Activated naive CD8-positive, alpha-beta T cell treated with anti-CD3 and anti-CD28 coated beads, Interleukin-2, amount 10 ng/mL, durations not matched to agents 7 days and 5 days (primary cell): Measurements from ENCODE around the gene CSNK1E. TPM values are rescaled to one million over a fixed set of nuclear protein-coding genes. Genes with fewer than 3 reads are reported as not detected.
"Not testable (repeated sequence)": the region's sequence is repeated elsewhere in the genome, so short reads cannot be mapped to it uniquely, and the experiment has no call there.

ENCODE experiments used
- ATAC-seq: fragments of 150-1000 bp; cut with Tn5 transposase; one replicate; pipeline ENCODE4 v1.10.0; 2021; ENCODE audit warnings: low read depth, moderate library complexity
- POLR2A ChIA-PET: fragments of 350-600 bp; sonication (Branson Sonifier 250); formaldehyde crosslinking; loops from one replicate; lab custom pipeline; 2021; ENCODE audit warnings: antibody characterized with exemption; lab: Charles Lee
- DNase-seq: peaks from one replicate; pipeline ENCODE4 v3.0.0; 2021
- H3K27ac Mint-ChIP-seq: one replicate; pipeline ENCODE4 v1.8.0; 2022; ENCODE audit warnings: mild to moderate bottlenecking, mixed read lengths
- H3K27me3 Mint-ChIP-seq: one replicate; pipeline ENCODE4 v1.8.0; 2022; ENCODE audit warnings: mild to moderate bottlenecking, moderate library complexity, mixed read lengths
- H3K36me3 Mint-ChIP-seq: one replicate; pipeline ENCODE4 v1.8.0; 2021; ENCODE audit warnings: mild to moderate bottlenecking, mixed read lengths
- H3K4me1 Mint-ChIP-seq: one replicate; pipeline ENCODE4 v1.8.0; 2021; ENCODE audit warnings: mixed read lengths
- H3K4me3 Mint-ChIP-seq: one replicate; pipeline ENCODE4 v1.8.0; 2022; ENCODE audit warnings: mild to moderate bottlenecking, moderate library complexity, mixed read lengths
- H3K9me3 Mint-ChIP-seq: one replicate; pipeline ENCODE4 v1.8.0; 2021; ENCODE audit warnings: mixed read lengths
- total RNA-seq, 2 experiments: library from RNA; stranded (reverse); gene quantifications; one replicate each; pipeline ENCODE4 v1.2.3, GENCODE V29; 2021

The CSNK1E gene
- total RNA-seq: 10 to 100 TPM; 98.5 to 99.3 TPM

DNA sequence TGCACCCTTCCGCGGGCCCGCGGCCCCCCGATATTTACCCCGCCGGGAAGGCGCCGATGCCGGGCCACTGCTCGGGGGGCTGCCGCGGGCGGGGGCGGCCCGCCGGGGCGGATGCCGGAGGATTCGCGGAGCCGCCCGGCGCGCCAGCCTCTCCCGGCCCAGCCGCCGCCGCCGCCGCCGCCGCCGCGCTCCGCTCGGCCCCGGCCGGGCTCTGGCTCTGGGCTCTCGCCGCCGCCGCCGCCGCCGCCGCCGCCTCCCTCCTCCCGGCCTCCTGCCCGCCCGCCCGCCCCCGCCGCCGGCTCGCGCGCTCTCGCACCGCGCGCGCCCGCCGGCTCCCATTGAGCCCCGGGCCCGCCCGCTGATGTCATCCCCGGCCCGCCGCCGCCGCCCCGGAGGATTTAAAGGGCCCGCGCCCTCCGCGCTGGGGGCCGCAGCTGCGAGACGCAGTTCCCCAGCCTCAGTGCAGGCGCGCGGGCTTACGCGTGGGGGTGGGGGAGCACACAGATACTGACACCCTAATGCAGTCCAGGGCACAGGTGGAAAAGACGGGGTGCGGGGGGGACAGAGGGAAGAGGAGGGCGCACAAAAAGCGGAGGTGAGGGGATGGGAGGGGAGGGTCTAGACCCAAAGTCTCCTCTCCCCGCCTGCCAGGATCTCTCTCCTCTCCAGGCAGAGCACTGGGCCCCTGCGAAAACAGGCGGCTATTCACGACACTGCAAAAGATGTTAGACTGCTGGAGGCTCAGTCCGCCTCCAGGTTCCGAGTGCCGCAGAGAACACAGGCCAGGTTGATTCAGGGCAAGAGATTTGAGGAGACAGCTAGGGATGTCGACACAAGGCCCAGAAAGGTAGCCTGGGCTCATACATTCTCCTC lies at the start of gene CSNK1E:
Gene CSNK1E (minus strand): TSS at position 312 of the 873 bp plus-strand sequence. CDS start 3,276 bp downstream, outside the sequence.
- Mint-ChIP-seq H3K27me3 (no peaks in the 10 kb centered on the region), H3K27ac (peak within 1 kb of the TSS; percentile 91), H3K4me3 (peak within 1 kb of the TSS; percentile 90), H3K9me3 (no peaks in the 10 kb centered on the region), H3K36me3 (no peaks in the 10 kb centered on the region), H3K4me1 (peaks cover 29% of the 10 kb centered on the region)
- DNase-seq (peak; percentile 83), ATAC-seq (peak; percentile 64)
- POLR2A ChIA-PET: interaction anchor here (0.9 to 1.0 kb wide), 3 partner anchors 13 to 59 kb away, joined by 3 read pairs; partner anchors contain the start of gene TMEM184B

DNA sequence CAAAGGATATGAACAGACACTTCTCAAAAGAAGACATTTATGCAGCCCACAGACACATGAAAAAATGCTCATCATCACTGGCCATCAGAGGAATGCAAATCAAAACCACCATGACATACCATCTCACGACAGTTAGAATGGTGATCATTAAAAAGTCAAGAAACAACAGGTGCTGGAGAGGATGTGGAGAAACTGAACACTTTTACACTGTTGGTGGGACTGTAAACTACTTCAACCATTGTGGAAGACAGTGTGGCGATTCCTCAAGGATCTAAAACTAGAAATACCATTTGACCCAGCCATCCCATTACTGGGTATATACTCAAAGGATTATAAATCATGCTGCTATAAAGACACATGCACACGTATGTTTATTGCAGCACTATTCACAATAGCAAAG lies 48.6 kb upstream of the CSNK1E start:
- H3K27ac Mint-ChIP-seq, DNase-seq, H3K9me3 Mint-ChIP-seq, POLR2A ChIA-PET, H3K4me3 Mint-ChIP-seq, H3K36me3 Mint-ChIP-seq, H3K27me3 Mint-ChIP-seq, H3K4me1 Mint-ChIP-seq, ATAC-seq: not testable (repeated sequence)

DNA sequence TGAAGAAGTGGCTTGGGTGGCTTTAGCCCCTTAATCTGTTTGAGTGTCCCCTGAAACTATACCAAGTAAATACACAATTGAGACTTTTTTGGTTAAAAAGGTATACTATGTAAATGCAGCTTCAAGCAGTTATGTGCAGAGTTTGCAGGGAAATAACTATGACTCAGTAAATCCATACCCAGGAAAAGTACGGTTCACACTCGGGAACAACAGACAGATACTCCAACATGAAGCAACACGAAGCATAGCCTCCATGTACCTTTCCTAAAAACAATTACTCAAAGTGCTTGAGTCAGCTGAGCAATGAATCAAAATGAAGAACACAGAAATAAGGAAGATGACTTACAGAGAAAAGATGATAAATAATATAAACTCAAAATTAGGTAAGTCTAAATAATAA lies 47.9 kb upstream of the CSNK1E start:
- H3K4me3 Mint-ChIP-seq, H3K9me3 Mint-ChIP-seq, POLR2A ChIA-PET, ATAC-seq, H3K27me3 Mint-ChIP-seq, H3K27ac Mint-ChIP-seq, H3K36me3 Mint-ChIP-seq, H3K4me1 Mint-ChIP-seq, DNase-seq: not testable (repeated sequence)

DNA sequence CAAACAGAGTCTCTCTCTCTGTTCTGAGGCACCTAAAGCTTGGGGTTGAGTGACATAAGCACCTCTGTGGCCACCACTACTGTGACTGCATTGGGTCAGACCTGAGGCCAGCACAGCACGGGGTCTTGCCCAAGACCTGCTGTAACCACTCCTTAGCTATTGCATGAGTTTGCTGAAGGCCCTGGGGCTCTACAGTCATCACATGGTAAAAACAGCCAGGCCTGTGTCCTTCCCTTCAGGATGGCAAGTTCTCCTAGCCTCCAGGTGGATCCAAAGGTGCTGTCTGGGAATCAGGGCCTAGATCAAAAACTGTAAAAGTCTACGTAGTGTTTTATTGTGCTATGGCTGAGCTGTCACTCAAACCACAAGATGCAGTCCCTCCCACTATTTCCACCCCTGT lies 43.3 kb upstream of the CSNK1E start:
- not testable (repeated sequence) for H3K4me1 Mint-ChIP-seq, H3K4me3 Mint-ChIP-seq, H3K27me3 Mint-ChIP-seq

DNA sequence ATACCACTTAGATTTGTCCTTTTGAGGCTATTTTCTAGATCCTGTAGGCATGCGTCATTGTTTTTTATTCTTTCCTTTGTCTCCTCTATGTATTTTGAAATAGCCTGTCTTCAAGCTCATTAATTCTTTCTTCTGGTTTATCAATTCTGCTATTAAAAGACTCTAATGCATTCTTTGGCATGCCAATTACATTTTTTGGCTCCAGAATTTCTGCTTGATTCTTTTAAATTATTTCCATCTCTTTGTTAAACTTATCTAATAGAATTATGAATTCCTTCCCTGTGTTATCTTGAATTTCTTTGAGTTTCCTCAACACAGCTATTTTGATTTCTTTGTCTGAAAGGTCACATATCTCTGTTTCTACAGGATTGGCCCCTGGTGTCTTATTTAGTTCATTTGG lies 42.6 kb upstream of the CSNK1E start:
- H3K9me3 Mint-ChIP-seq, H3K36me3 Mint-ChIP-seq, H3K4me3 Mint-ChIP-seq, POLR2A ChIA-PET, ATAC-seq, H3K4me1 Mint-ChIP-seq, DNase-seq, H3K27ac Mint-ChIP-seq, H3K27me3 Mint-ChIP-seq: not testable (repeated sequence)

More for the DNA sequence above, 43.3 kb upstream of the CSNK1E start:
- DNase-seq, ATAC-seq, H3K9me3 Mint-ChIP-seq, POLR2A ChIA-PET, H3K36me3 Mint-ChIP-seq, H3K27ac Mint-ChIP-seq: not testable (repeated sequence)

DNA sequence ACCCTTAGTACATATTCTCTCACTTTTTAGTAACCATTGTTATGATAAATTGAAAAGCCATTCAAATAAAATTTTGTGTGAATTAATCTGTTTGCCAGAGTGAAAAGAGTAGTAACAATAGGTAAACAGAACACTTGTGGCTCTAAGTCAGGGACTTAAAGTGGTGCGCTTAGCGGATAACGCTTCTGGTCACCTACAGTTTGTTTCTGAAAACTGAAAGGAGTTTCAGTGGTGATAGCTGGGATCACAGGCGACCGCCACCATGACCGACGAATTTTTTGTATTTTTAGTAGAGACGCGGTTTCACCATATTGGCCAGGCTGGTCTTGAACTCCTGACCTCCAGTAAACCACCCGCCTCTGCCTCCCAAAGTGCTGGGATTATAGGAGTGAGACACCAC lies 40.7 kb upstream of the CSNK1E start:
- H3K27ac Mint-ChIP-seq, H3K36me3 Mint-ChIP-seq, H3K4me3 Mint-ChIP-seq, DNase-seq, H3K9me3 Mint-ChIP-seq, ATAC-seq, POLR2A ChIA-PET, H3K27me3 Mint-ChIP-seq, H3K4me1 Mint-ChIP-seq: not testable (repeated sequence)

DNA sequence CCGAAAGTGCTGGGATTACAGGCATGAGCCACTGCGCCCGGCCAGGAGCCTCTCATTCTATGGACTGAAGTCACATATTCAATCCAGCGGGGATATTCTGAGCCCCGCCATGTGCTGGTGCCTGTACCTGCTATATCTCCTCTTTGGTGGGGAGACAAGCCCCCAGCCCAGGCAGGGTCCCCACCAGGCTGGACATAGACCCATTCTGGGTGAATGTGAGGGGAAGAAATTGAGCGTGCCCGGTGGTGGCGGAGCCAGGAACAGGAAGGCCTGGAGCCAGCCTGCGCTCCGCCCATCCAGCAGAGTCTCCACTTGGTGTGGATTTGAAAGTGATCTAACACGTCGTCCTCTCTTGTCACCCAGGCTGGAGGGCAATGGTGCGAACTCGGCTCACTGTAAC lies 38.0 kb upstream of the CSNK1E start:
- Mint-ChIP-seq H3K27ac (no peak overlapping the region), H3K4me3 (no peak overlapping the region), H3K36me3 (peaks cover 1% of the 10 kb centered on the region), H3K27me3 (no peaks in the 10 kb centered on the region), H3K4me1 (no peaks in the 10 kb centered on the region), H3K9me3 (no peaks in the 10 kb centered on the region)
- DNase-seq (peak; percentile 21), ATAC-seq (no peak)
- POLR2A ChIA-PET: no interaction called here

DNA sequence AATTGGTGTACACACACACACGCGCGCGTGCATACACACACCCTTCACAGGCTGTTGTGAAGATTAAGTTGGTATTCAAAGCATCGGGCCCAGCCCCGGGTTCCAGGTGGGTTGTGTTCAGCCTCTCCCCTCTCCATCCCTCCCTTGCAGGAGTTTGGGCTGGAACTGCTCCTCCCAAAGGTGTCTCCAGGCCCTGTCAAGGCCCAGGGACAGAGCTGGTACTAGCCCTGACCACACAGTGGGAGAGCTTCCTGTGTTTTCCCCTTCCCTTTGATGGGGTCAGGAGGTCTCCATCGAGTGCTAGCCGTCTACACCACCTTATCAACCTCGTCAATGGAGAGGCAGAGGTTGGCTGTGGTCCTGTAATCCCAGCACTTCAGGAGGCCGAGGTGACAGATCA lies 36.5 kb upstream of the CSNK1E start:
- POLR2A ChIA-PET: no interaction called here
- Mint-ChIP-seq H3K27me3 (no peaks in the 10 kb centered on the region), H3K36me3 (no peaks in the 10 kb centered on the region), H3K27ac (no peak overlapping the region), H3K9me3 (no peaks in the 10 kb centered on the region), H3K4me1 (no peaks in the 10 kb centered on the region), H3K4me3 (no peak overlapping the region)
- DNase-seq (peak; percentile 24), ATAC-seq (no peak)

DNA sequence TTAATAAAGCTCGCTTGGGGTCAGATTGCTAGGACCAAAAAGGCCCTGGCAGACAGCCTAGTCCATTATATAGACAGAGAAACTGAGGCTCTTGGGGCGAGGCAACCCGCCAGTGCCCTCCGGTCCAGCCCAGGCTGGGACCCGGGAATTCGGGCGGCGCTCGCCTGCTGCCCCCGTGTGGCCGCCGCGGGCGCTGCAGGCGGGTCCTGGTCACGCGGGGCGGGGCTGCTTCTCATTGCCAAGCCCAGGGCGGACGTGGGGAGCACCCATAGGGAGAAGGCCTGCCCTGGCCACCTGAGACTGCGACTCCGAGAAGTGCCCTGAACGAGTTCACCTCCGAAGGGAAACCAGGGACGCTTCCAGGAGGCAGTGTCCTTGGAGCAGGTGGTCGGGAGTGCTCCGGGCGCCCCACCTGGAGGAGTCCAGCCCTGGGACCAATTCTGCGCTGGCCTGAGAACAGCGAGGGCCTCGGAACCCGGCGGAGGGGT lies 36.0 kb upstream of the CSNK1E start:
- Mint-ChIP-seq H3K27ac (no peak overlapping the region), H3K4me1 (no peaks in the 10 kb centered on the region), H3K9me3 (no peaks in the 10 kb centered on the region), H3K36me3 (no peaks in the 10 kb centered on the region), H3K4me3 (no peak overlapping the region), H3K27me3 (no peaks in the 10 kb centered on the region)
- ATAC-seq (peak; percentile 79), DNase-seq (peak; percentile 85)
- POLR2A ChIA-PET: interaction anchor here (0.8 kb wide), 1 partner anchor 301 kb away, joined by 3 read pairs; no protein-coding TSS in a partner anchor

DNA sequence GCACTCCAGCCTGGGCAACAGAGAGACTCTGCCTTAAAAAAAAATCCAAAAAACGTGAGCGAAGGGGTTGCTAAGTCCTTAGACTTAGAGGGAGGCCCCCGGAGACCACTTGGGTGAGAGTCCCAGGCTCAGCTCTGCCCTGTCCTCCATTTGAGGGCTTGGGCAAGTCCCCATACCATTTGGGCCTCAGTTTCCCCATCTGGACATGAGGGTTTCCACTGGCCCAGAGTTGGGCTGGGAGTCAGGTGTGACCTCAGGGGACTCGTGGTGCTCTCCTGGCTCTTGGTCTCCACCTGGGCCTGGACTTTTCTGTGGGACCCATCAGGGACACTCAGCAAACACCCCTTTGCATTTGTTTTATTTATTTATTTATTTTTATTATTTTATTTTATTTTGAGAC lies 35.2 kb upstream of the CSNK1E start:
- no peak for ATAC-seq
- no peaks in the 10 kb centered on the region for H3K27me3 Mint-ChIP-seq
- no peak overlapping the region for H3K4me3 Mint-ChIP-seq
- H3K27ac Mint-ChIP-seq: no peak overlapping the region
- no peaks in the 10 kb centered on the region for H3K36me3 Mint-ChIP-seq
- POLR2A ChIA-PET: interaction anchor here (0.8 kb wide), 1 partner anchor 300 kb away, joined by 3 read pairs; no protein-coding TSS in a partner anchor
- H3K9me3 Mint-ChIP-seq: no peaks in the 10 kb centered on the region
- H3K4me1 Mint-ChIP-seq: no peaks in the 10 kb centered on the region
- peak; percentile 29 for DNase-seq

DNA sequence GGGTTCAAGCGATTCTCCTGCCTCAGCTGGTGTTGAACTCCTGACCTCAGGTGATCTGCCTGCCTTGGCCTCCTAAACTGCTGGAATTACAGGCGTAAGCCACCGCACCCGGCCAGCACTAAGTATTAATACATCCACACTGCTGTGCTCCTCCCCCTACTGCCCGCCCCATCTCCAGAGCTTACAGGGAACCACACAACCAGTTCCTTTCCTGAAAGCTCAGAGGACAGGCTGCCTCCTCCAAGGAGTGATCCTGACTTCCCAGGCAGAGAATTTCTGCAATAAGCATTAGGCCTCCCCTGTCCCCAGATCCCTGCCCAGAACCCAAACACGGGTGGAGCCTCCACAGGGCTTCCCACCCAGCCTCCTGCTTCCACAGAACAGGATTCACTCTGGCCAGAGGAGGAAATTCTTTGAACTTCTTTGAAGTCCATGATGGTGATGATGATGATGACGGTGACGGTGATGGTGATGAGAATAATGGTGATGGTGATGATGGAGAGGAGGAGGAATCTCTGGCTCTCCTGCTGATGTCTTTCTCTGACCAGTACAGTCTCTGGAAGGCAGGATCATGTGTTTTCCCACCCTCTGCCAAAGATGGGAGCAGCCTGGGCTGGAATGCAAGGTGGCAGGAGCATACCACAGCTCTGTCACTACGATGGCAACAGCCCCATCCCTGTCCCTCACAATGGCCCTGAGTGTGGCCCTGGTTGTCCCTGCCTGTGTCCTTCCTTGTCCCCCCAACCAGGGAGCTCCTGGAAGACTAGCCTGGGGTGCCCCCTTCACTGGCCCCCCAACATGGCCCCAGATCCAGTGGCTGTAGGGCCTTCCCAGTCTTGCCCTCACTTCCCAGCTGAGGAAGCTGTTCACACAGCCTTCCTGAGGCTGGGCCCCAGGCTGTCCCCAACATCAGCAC lies 33.5 kb upstream of the CSNK1E start:
- H3K9me3 Mint-ChIP-seq: no peaks in the 10 kb centered on the region
- no peaks in the 10 kb centered on the region for H3K4me1 Mint-ChIP-seq
- no peak for ATAC-seq
- no peaks in the 10 kb centered on the region for H3K36me3 Mint-ChIP-seq
- H3K27ac Mint-ChIP-seq: no peak overlapping the region
- H3K27me3 Mint-ChIP-seq: no peaks in the 10 kb centered on the region
- no peak overlapping the region for H3K4me3 Mint-ChIP-seq
- peak; percentile 22 for DNase-seq
- POLR2A ChIA-PET: no interaction called here

DNA sequence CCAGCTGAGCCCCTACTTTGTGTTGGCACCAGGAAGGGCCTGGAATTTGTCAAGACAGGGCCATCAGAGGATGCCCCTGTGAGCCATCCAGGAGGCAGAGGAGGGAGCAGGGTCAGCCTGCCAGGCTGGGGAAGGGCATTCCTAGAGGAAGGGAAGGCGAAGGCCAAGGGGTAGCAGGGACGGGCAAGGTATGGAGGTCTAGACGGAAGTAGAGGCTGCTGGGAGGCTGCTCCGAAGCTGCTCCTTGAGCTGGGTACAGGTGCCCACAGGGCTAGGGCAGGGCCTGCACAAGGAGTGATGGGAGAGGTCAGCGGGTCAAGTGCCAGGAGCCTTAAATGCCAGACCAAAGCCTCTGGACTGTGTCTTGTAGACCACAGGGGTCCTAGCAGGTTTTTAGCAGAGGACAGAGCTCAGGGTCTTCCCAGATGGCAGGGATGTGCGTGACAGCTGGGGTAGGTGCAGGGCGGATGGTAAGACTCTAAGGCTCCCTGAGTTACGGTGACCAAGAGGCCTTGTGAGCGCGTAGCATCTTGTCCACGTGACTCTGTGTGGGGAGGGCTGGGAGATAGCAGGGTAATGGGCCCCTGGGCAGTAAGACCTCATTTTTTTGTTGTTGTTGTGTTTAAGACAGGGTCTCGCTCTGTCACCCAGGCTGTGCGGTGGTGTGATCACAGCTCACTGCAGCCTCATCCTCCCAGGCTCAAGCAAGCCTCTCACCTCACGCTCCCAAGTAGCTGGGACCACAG lies 31.7 kb upstream of the CSNK1E start:
- no peaks in the 10 kb centered on the region for H3K9me3 Mint-ChIP-seq
- no peaks in the 10 kb centered on the region for H3K27me3 Mint-ChIP-seq
- POLR2A ChIA-PET: no interaction called here
- ATAC-seq (no peak), DNase-seq (peak; percentile 20)
- no peaks in the 10 kb centered on the region for H3K36me3 Mint-ChIP-seq
- H3K4me1 Mint-ChIP-seq: no peaks in the 10 kb centered on the region
- H3K27ac Mint-ChIP-seq: no peak overlapping the region
- H3K4me3 Mint-ChIP-seq: no peak overlapping the region
